NT2/D1 (cell line): Measurements from ENCODE around the gene MRPL22.
"Not testable (repeated sequence)": the region's sequence is repeated elsewhere in the genome, so short reads cannot be mapped to it uniquely, and the experiment has no call there.

ENCODE experiments used
- DNase-seq: peaks from one replicate; pipeline ENCODE4 v3.0.0-alpha.2; 2011; ENCODE audit warnings: low read depth, low spot score
- H3K27me3 ChIP-seq: 2 replicates; pipeline ENCODE4 v1.6.0; 2011; ENCODE audit warnings: mild to moderate bottlenecking; ENCODE audit not compliant: insufficient read length, insufficient read depth
- H3K36me3 ChIP-seq: 2 replicates; pipeline ENCODE4 v1.6.1; 2011; ENCODE audit warnings: mild to moderate bottlenecking, low read length, mixed read lengths; ENCODE audit not compliant: insufficient read depth, insufficient read length
- H3K4me1 ChIP-seq: 2 replicates; pipeline ENCODE4 v1.5.1; 2011; ENCODE audit not compliant: insufficient read depth, insufficient read length
- H3K4me3 ChIP-seq: 2 replicates; pipeline ENCODE4 v1.5.1; 2011; ENCODE audit warnings: low read depth; ENCODE audit not compliant: insufficient read length
- H3K9ac ChIP-seq: 2 replicates; pipeline ENCODE4 v1.6.0; 2011; ENCODE audit warnings: low read depth; ENCODE audit not compliant: insufficient read length
- H3K9me3 ChIP-seq: 2 replicates; pipeline ENCODE4 v1.5.1; 2011; ENCODE audit warnings: mild to moderate bottlenecking, low read length; ENCODE audit not compliant: insufficient read depth
- SUZ12 ChIP-seq: IDR thresholded peaks from 2 replicates; pipeline ENCODE4 v1.6.1; 2011; ENCODE audit not compliant: insufficient read length, insufficient read depth; ENCODE audit errors: extremely low read depth
- YY1 ChIP-seq: IDR thresholded peaks from 2 replicates; pipeline ENCODE4 v1.6.1; 2011; ENCODE audit not compliant: insufficient read length, insufficient read depth
- ZNF274 ChIP-seq: IDR thresholded peaks from 2 replicates; pipeline ENCODE4 v1.6.1; 2011; ENCODE audit warnings: mild to moderate bottlenecking, low read depth, low read length

The MRPL22 gene

DNA sequence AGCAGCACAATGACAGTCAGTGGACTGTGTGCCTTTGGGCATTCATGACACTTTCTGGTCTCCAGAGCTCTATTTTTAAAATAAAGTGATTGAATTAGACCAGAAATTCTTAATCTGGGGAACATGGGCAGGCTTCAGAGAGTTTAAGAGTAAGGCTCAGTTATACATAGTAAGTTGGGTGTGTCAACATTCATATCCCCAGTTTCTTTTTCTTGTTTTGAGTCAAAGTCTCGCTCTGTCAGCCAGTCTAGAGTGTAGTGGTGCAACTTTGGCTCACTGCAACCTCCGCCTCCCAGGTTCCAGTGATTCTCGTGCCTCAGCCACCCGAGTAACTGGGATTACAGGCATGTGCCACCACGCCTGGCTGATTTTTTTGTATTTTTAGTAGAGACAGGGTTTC lies 59.0 kb downstream of the MRPL22 start:
- TF ChIP-seq ZNF274: no peak
- no peak for TF ChIP-seq SUZ12
- TF ChIP-seq YY1: no peak
- H3K4me3 ChIP-seq: no peak overlapping the region
- no peaks in the 10 kb centered on the region for H3K4me1 ChIP-seq
- no peak for DNase-seq
- H3K36me3 ChIP-seq: no peaks in the 10 kb centered on the region
- H3K9me3 ChIP-seq: no peaks in the 10 kb centered on the region
- H3K9ac ChIP-seq: no peak overlapping the region
- no peaks in the 10 kb centered on the region for H3K27me3 ChIP-seq

DNA sequence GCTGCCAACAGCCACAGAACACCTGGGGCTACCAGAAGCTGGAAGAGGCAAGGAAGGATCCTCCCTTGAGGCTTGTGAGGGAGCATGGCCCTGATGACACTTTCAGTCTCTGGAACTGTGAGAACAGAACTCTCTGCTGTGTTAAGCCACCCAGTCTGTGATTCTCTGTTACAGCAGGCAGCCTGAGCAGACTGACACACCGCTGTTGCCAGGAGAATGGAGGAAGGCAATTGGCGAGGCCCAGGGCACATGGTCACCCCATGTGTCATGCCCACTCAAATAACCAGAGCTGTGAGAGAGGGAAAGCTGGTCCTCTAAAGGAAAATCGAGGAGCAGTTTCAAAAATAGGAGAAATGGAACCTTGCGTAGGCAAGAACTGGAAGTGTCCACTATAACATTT lies 60.6 kb downstream of the MRPL22 start:
- TF ChIP-seq SUZ12 (no peak), ZNF274 (no peak), YY1 (no peak)
- DNase-seq: no peak
- Histone ChIP-seq H3K9ac (no peak overlapping the region), H3K9me3 (no peaks in the 10 kb centered on the region), H3K4me1 (no peaks in the 10 kb centered on the region), H3K27me3 (no peaks in the 10 kb centered on the region), H3K4me3 (no peak overlapping the region), H3K36me3 (no peaks in the 10 kb centered on the region)

DNA sequence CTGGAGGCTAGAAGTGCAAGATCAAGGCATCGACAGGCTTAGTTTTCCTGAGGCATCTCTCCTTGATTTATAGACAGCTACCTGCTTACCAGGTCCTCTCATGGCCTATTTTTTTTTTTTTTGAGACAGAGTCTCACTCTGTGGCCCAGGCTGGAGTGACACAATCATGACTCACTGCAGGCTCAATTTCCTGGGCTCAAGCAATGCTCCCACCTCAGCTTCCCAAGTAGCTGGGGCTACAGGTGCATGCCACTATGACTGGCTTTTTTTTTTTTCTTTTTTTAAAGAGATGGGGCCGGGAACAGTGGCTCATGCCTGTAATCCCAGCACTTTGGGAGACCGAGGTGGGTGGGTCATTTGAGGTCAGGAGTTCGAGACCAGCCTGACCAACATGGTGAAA lies 61.8 kb downstream of the MRPL22 start:
- DNase-seq, H3K9me3 ChIP-seq, H3K4me1 ChIP-seq, H3K27me3 ChIP-seq, H3K4me3 ChIP-seq, H3K9ac ChIP-seq, H3K36me3 ChIP-seq: not testable (repeated sequence)

GRCh38 chr5:155004138-155004744 lies 63.4 kb downstream of the MRPL22 start:
- Histone ChIP-seq H3K27me3 (no peaks in the 10 kb centered on the region), H3K9me3 (no peaks in the 10 kb centered on the region), H3K36me3 (no peaks in the 10 kb centered on the region), H3K9ac (no peak overlapping the region), H3K4me1 (no peaks in the 10 kb centered on the region), H3K4me3 (no peak overlapping the region)
- no peak for TF ChIP-seq ZNF274
- no peak for TF ChIP-seq YY1
- TF ChIP-seq SUZ12: no peak
- no peak for DNase-seq

DNA sequence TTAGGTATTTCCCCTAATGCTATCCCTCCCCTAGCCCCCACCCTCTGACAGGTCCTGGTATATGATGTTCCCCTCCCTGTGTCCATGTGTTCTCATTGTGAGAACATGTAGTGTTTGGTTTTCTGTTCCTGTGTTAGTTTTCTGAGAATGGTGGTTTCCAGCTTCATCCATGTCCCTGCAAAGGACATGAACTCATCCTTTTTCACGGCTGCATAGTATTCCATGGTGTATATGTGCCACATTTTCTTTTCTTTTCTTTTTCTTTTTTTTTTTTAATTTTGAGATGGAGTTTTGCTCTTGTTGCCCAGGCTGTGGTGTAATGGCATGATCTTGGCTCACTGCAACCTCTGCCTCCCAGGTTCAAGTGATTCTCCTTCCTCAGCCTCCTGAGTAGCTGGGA lies 65.4 kb downstream of the MRPL22 start:
- not testable (repeated sequence) for H3K4me1 ChIP-seq, DNase-seq, H3K9me3 ChIP-seq, H3K4me3 ChIP-seq, H3K9ac ChIP-seq, H3K27me3 ChIP-seq, H3K36me3 ChIP-seq

DNA sequence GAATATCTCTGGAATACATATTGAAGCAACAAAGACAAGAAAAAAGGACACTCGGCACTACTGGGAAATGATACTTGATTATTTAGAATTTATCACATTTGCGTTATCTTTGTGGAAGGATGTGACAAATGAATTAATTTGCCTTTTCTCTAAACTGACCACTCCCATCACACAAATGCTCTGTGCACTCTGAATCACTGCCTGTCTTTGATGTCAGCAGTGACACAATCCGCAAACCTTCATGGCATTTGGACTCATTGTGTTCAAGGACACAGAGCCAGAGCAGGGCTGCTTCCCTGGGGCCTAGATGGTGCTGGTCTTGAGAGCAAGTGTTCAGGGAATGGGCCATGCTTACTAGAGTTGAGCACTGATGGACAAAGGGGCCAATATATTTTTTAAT lies 67.8 kb downstream of the MRPL22 start:
- no peaks in the 10 kb centered on the region for H3K36me3 ChIP-seq
- no peak for DNase-seq
- no peaks in the 10 kb centered on the region for H3K4me1 ChIP-seq
- no peak overlapping the region for H3K4me3 ChIP-seq
- TF ChIP-seq YY1 (no peak), ZNF274 (no peak), SUZ12 (no peak)
- no peak overlapping the region for H3K9ac ChIP-seq
- no peaks in the 10 kb centered on the region for H3K27me3 ChIP-seq
- no peaks in the 10 kb centered on the region for H3K9me3 ChIP-seq

DNA sequence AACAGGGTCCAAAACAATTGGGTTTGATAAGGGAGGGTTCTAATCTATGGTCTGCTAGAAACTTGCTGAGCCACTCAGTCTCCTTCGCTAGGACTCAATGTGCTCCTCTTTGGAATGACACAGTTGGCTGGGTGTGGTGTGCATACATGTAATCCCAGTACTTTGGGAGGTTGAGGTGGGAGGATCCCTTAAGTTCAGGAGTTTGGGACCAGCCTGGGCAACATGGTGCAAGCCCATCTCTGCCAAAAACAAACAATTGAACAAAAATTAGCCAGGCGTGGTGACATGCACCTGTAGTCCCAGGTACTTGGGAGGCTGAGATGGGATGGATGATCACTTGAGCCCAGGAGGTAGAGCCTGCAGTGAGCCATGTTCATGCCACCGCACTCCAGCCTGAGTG lies 70.0 kb downstream of the MRPL22 start:
- Histone ChIP-seq H3K4me1 (no peaks in the 10 kb centered on the region), H3K27me3 (no peaks in the 10 kb centered on the region), H3K9ac (no peak overlapping the region), H3K36me3 (no peaks in the 10 kb centered on the region), H3K4me3 (no peak overlapping the region), H3K9me3 (no peaks in the 10 kb centered on the region)
- no peak for DNase-seq
- no peak for TF ChIP-seq ZNF274
- no peak for TF ChIP-seq YY1
- no peak for TF ChIP-seq SUZ12

- no peak for TF ChIP-seq ZNF274
- TF ChIP-seq YY1: no peak
- TF ChIP-seq SUZ12: no peak
- H3K27me3 ChIP-seq: no peaks in the 10 kb centered on the region
Measured at GRCh38 chr5:155013526-155013925, 72.7 kb downstream of the MRPL22 start, which contains the start of gene KIF4B. KIF4B (plus strand) TSS chr5:155013755; CDS start chr5:155013860, 105 bp downstream.

More at GRCh38 chr5:155013526-155013925, 72.7 kb downstream of the MRPL22 start, which contains the start of gene KIF4B:
- H3K4me1 ChIP-seq: no peaks in the 10 kb centered on the region
- H3K9ac ChIP-seq: no peak within 1 kb of the TSS
- H3K9me3 ChIP-seq: no peaks in the 10 kb centered on the region
- DNase-seq: no peak
- no peak within 1 kb of the TSS for H3K4me3 ChIP-seq
- no peaks in the 10 kb centered on the region for H3K36me3 ChIP-seq
